ENCODE results near the gene SCN9A.

DNA sequence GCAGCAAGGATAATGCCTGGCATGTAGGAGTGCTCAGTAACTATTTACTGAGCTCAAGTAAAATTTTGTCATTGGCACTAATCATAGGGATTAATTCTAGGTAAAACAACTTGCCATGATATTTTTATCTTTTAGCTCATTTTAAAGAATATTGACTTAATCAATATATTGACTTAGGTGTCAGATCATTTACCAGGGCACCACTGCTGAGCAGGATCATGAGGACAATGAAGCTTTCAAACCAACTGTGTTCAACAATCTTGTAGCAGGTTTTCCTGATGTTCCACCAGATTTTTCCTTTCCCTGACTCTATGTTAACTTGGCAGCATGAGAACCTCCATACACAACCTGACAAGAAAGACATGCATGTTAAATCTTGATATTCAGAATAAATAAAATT, 133.4 kb downstream of the SCN9A start:
- TF ChIP-seq CTCF (conservative IDR thresholded peaks at IDR 0.05 in 1 of 2, IDR thresholded peaks at IDR 0.05 in 1 of 2; ENCODE audit: low read depth in 1 of 2, low read length in 2 of 2) (no peak), EZH2 (IDR thresholded peaks at IDR 0.05; ENCODE audit: low read length, missing control alignments) (no peak)

Data from fibroblast of lung (primary cell).